Hematopoietic multipotent progenitor cell treated with erythropoietin and hydrocortisone succinate and interleukin-3 and kit ligand, for 4 days (in vitro differentiated cells): ENCODE data around the gene H1-8.
A peak's percentile ranks its signal among the peaks of the same experiment; 100 is the strongest.

ENCODE experiments used
- DNase-seq: peaks from one replicate; pipeline ENCODE4 v3.0.0-alpha.2; 2015

The H1-8 gene

DNA sequence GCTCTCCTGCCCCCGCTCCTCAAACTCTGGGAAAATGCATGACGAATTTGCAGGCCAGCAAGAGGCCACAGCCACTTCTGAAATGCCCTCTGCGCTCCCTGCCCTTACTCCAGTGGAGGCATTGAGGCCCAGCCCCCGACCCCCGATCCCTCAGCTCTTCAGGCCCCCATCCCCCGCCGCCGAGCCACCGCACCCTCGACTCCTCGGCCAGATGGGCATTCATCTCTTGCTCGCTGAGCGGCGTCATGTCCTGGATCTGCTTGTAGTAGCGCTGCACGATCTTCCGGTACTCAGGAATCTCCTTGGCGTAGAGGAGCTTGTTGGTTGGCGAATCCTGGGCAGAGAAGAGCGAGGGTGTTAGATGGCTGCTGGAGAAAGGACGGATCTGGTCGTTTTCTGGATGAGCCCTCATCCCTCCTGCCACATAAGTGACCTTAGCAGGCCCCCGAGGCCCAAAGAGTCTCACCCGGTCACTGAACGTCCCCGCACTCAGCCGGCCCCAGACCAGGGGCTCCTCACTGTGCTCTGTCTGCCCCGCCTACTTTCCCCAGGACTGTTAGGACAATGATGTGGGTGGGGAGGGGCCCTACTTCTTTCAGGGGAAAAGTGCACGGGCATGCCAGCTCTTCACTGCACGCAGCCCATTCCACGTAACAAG is 14.0 kb downstream of the H1-8 start:
- no peak for DNase-seq

DNA sequence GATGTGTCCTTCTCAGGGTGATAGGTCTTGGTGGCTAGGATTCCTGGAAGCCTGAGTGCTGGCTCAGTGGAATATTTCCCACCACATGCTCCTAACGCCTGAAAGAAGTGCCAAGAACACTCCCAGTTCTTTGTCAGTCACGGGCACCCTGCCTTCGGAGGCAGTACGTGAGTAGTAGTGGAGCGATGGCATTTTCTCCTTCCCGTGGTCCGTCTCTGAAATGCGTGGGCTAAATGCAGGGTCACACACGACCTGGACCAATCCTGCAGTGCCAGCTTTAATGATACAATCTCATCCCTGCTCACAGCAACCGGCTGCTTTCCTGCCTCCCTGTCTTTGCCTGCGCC is 14.5 kb downstream of the H1-8 start:
- DNase-seq: no peak

DNA sequence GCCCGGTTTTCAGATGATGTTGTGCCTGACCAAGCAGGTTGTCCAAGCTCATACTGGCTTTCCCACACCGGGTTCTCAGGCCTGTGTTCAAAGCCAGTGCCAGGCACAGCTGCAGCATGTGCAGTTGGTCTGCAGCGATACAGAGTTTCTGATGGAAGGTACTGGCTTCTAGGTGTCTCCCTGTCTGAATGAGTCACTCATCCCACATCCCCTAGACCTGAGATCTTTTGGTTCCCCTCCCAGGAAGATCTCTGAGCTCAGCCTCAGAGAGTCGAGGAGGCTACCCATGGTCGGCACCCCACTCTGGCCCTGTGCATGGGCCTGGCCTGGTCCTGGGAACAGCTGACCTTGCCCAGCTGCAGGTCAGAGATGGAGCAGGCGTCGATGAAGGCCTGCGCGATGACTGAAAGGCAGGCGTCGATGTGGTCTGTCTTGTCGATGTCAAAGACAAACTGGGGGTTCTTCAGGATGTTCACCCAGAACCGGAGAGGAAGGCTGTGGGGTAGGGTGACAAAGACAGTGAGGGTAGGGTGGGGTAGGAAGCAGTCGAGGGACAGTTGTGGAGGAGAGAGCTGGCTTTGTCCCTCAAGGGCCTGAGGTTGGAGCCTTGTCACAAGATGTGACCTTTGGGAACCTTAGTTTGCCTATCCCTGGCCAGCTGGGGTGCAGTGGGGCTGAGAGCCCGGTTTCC is 15.3 kb downstream of the H1-8 start:
- DNase-seq: no peak

DNA sequence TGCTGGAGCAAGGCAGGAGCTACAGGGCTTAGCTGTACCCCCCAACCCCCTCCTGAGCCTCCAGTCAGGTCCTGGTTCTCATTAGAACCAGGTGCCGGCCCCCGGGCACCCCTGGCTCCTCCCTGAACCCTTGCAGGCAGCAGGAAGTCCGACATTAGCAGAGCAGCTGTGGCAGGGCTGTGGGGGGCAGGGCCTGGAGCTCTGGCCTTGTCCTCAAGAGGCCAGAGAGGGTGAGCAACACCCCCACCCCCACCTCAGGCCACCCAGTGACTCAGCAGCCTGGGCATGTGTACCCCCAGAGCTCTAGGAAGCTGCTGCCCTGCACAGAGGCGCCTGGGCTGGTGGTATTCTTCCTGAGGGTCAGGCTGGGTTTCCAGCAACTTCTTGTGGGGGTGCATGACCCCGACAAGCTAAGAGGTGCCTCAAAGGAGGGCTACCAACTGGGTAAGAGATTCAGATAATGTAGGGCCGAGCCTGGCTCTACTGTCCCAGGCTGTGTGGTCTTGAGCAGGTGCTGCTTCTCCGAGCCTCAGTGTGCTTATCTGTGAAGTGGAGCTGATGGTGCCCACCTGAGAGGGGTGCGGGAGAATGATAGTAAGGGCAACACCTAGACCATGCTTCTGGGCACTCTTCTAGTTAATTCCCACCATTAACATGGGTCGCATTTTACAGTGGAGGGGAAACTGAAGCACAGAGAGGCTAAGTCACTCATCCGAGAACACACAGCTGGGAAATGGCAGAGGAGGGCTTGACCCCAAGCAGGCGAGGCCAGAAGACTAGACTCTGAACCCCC is 16.0 kb downstream of the H1-8 start:
- DNase-seq: peak; percentile 72

DNA sequence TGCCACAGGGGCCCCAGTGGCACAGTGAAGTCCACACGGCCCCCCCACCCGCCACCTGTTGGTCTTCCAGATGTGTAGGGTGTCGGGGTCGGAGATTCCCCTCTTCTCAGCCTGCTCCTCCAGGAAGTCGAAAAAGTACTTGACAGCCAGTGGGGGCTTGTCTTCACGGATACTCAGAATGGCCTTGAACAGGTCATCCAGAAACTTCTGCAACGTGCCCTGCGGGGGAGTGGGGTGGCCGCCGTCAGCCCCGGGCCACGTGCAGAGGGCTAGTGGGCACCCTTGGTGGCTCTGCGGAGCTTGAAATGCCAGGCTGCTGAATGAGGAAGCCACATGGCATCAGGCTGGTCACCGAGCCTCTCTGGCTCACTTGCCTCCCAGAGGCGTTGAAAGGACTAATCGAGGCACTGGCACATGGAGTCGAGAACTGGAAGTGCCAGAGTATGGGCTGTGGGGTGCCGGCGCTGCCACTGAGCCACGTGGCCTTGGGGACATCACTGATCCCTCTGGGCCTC is 16.6 kb downstream of the H1-8 start:
- no peak for DNase-seq

DNA sequence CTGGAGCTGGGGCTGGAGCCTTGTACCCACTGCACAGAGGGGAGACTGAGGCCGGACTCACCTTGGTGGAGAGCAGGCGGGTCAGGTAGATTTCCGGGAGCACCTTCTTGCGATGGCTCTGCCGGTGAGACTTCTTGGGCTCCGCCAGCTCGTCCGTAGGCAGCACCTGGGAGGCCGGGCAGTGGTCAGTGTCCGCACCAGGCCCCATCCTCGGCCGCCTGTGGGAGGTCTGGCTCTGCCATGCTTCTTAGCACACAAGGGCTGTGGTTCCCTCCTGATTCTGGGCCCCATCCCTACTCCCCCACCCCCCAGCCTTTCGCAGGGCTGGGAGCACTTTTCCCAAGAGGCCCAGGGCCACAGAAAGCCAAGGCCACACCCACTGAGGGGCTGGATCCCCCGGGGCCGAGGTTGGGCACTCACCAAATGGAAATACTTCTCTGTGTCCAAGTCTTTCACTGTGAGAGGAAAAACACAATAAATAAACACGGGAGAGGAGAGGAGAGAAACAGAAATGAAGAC is 17.4 kb downstream of the H1-8 start:
- no peak for DNase-seq

DNA sequence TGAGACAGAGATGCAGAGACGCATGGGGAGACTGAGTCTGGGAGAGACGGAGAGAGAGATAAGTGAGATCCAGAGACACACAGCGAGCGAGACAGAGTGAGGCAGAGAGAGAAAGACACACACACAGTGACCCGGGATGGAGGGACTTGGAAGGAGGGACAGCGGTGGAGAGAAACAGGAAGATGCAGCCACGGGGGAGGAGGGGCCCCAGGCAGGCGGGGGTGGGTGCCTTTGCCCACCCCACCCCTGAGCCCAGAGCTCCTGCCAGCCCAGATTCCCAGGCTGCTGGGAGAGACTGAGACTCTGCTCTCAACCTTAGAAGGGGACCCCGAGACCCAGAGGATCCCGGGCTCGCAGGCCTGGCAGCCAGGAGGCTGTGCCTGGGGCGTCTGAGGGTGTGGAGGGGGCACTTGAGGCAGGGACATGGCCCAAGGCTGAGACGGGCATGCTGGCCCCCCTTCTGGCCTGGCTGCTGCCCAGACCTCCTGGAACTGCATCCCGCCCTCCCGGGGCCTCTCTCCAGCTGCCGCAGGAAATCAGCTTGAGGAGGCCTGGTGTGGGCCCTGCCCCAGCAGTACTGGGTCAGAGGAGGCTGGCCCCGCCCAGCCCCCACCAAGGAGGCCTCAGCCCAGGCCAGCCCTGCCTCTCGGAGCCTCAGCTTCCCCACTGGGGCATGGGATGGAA is 18.1 kb downstream of the H1-8 start:
- DNase-seq: no peak

DNA sequence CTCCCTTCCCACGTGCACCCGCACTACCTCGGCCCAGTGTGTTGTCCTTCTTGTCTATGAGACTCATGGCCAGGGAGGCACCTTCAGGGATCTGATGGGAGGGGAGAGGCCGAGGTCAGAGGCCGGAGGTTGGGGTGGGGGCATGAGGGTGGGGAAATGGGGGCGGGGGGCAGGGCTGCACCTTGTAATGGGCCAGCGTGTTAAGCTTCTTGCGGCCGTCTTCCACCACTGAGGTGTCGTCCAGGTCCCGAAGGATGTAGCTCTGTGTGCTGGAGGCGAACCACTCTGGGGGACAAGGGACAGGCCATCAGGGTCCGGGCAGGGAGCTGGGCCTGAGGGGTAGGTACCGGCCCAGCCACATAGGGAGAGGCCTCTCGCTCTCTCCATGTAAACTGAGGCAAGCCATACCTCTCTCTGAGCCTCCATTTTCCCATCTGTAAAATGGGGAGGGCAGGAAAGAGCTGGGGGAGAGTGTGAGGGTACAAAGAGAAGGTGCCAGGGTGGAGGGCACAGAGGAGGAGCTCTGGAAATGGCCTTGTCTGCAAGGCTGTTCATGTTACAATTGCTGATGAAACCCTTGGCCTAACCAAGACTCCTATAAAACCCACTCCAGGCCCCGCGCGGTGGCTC is 18.8 kb downstream of the H1-8 start:
- no peak for DNase-seq

DNA sequence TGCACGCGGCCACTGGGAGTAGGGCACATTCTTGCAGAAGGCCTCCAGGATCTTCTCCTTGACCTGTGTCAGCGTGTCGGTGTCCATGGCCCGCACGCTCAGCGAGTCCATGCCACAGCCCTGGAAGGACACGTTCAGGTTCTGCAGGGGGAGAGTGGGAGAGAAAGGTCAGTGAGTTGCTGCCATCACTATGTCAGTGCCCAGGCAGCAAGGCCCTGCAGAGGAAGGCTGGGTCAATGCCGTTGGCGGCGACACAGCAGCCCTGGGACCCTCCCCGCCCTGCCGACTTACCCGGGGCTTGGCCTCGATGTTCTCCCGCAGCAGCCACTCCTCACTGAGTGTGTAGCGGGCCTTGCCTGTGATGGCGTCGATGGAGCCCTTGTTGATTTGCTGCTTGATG is 19.8 kb downstream of the H1-8 start:
- no peak for DNase-seq

DNA sequence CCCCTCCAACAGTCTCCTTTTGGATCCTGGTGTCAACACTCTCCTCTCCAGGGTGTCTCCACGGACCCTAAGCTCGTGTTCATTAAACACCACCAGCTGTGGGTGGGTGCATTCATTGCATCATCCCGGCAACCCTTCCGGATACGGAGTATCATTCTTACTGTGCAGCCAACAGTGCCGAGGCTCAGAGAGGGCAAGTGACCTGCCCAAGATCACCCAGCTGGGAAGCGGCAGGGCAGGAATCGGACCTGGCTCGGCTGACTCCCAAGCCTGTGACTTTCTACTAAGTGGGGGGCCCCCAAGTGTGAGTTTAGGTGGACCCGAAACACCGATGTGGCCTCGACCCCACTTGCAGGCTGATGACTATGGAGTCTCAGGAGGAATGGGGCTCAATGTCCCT is 20.4 kb downstream of the H1-8 start:
- no peak for DNase-seq

DNA sequence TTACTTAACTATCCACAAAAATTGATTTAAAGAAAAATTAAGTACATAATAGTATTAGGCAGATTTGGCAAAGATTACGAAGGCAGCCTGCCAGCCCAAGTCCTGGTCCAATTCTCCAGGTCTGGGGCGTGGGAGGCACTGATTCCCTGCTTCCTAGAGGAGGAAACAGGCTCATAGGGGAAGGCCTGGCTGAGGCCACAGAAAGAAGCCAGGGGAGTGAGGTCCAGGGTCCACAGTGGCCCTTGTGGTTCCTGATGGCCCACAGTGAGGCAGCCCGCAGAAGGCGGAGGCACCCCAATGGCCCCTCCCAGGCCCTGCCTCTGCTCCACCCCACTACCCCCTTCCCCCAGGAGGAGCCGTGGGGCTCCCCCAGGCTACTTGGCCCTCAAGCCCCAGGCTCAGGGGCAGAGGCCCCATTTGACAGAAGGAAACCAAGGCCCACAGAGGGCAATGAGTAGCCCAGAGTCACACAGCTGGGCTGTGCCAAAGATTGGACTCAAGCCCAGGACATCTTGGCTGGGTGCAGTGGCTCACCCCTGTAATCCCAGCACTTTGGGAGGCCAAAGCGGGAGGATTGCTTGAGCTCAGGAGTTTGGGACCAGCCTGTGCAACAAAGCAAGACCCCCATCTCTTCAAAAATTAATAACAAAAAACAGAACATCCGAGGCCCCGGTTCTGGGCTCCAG is 21.0 kb downstream of the H1-8 start:
- DNase-seq: no peak

DNA sequence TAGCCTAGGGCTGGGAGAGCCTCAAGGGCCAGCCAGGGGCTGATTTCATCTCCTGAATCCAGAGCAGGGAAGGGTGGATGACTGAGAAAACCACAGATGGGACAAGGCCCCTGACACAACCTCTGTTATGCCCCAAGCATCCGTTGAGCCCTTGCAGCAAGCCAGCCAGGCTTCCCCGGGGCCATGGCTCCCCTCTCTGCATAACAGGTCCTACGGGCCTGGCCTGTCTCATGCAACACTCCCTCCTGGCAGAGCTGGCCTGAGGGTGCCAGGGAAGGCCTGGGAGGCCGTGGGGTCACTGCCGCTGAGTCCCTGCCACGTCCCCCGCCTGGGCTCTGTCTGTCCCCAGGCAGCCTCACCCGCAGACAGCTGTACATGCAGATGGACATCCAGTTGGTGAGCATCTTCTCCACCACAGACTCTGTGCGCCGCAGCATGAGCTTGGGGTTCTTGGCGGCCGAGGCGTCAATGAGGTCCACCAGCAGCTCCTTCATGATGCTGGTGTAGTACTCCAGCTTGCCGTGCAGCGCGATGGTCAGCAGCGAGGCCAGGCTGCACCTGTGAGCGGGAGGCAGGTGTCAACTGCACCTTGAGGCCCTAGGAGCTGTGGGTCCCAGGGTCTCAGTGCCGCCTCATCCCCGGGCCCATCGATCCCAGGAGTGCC is 22.1 kb downstream of the H1-8 start:
- no peak for DNase-seq

DNA sequence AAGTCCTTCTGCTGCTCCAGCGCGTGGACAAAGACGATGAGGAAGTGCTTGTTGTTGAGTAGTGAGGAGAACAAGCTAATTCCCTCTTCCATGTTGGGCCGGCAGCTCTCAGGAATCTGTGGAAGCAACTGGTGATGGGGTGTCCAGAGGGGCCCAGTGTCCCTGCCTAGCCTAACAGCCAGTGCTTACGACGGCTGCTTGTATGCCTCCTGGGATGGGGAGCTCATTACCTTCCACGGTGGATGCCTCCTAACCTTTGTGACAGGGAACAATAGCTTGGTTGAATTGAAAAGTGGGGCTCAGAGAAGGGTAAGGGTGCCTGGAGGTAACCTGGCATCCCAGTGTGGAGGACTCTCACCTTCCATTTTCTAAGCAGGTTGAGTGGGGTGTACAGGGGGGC is 22.9 kb downstream of the H1-8 start:
- no peak for DNase-seq

DNA sequence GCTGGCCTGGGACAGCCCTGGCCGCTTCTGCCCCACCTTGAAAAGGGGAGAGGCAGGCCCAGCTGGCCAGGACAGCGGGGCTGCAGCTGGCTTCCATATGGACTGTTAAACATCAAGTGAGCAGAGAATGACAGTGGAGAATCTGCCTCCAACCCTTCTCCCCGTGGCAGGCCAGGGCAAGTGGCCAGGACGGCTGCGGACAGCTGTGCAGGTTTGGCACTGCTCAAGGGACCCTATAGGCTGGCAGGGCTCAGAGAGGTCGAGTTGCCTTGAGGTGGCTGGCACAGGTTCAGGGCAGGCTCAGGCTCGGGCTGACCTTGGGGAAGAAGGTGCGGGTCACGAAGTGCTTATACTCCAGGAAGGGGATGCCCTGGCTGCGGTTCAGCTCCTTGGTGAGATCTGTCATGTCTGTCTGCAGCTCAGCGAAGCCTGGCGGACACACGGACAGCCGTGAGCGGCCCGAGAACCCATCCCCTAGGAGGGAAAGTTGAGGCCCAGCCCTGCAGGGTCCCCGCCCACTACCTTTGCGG is 24.3 kb downstream of the H1-8 start:
- DNase-seq: no peak

DNA sequence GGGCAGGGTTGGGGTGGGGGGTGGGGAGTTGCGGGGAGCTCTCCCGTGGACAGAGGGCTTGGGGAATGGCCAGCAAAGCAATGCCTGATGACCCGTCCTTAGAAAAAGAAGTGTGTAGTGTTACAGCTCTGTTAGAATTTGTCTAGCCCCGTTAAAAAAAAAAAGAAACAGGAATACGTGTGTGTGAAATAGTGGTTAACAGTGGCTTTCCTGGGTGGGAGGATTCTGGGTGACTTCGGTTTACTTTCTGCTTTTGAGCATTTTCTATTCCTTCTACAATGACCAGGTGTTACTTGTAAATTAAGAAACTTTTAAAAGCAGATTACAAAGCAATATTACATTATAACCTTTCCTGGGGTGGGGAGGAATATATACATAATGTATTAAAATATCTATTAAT is 25.0 kb downstream of the H1-8 start:
- no peak for DNase-seq

DNA sequence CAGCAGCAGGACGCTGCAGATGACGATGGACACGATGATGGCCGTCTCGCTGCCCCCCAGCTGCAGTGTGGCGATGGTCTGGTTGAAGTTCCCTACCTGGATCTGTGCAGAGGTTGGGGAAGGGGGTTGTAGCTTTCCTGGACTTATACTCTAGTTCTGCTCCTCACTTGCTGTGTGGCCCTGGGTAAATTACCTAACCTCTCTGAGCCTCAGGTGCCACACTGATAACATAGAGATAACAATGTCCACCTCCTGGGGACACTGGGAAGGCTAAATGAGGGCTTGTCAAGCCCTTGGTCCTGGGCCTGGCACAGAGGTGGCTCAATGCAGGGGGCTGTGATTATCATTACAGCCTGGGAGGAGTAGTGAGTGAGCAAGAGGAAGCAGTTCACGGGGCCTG is 26.9 kb downstream of the H1-8 start:
- DNase-seq: no peak

DNA sequence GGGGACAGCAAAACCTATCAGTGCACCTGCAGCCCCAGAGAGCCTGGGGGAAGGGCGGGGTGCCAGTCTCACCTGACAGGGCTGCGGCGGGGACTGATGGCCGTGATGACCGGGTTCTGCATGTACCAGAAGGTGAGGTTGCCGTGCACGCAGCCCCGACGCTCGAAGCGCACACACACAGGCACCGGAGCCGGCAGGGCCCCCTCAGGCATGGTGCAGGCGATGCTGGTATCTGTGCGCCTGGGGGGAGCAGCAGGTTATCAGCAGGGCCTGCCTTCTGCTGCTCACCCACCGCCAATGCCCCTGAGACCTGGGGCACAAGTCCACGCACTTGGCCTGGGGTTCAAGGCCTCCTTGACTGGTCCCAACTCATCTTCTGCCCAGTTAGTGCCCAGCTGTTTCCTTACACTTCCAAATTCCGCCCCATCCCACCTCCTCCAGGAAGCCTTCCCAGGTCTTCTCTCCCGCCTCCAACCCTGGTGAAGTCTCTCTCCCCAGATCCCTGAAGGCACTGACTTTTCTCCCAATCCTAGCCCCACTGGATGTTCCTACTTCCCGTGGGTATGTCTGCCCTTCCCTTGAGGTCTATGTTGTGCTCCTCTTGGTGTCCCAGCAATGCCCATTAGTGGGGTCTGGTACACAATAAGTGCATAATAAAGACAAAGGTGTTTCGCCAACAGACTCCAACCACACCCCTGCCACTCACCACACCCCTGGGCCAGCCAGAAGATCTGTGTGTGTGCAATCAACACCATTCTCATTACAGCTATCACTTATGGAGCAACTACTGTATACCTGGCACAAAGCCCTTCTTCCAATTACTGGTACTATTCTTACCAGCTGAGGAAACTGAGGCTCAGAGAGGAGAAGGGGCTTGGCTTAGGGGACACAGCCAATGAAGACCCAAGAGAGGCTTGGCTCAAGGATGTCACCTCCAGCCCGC is 28.9 kb downstream of the H1-8 start:
- no peak for DNase-seq

DNA sequence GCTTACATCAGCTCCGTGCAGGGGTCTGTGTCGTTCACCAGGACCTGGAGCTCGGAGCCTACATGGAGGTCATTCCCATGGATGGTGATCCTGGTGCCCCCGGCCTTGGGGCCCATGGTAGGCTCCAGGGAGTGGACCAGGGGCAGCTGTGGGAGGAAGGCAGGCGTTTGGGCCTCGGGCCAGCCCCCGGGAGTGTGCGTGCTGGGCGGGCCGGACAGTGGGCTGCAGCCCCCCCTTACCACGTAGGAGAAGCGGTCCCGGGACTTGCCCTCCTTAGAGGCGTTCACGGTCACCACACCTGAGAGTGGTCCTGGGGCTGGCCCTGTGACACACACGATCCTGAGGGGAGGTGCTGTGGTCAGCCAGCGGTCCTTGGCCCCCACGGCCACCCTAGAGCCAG is 29.6 kb downstream of the H1-8 start:
- DNase-seq: no peak

DNA sequence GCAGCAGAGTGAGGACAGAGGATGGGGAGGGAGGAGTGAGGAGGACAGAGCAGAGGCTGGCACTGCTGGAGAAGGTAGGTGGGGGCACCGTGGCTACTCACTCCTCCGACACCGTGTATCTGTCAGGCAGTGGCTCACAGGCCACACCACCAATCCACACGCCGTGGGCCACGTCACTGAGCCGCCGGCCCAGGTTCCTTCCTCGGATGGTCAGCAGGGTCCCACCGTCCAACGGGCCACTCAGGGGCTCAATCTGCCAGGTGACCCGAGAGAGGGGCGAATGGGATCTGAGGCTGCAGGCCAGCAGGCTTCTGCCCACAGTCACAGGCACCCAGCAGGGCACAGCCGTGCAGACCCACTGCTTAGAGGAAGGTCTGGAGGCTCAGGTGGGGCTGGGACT is 30.5 kb downstream of the H1-8 start:
- DNase-seq: no peak

DNA sequence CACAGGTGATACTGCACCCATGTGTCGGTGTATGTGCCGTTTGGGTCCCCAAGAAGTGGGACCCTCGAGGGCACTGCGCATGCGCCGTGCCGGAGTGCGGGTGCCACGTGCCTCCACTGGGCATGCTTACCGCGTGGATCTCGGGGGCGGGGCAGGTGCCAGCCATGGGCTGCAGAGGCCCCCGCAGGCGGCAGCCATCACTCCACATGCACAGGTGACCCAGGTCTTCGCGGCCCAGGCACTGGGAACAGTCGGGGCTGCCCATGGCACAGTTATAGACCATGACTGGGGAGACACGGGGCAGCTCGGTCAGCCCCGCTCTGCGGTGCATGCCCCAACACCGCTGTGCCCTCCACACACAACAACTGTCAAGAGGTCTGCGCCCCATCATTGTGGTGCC is 31.2 kb downstream of the H1-8 start:
- DNase-seq: no peak
